OCI-LY7 (cell line): Measurements from ENCODE around the gene ARRDC1.

Experiments
- EZH2phosphoT487 ChIP-seq: fragments of 200-600 bp; sonication (generic); IDR thresholded peaks from 2 replicates; pipeline ENCODE4 v1.6.1; 2018; ENCODE audit warnings: low read depth, borderline replicate concordance, mild to moderate bottlenecking, mixed run types, antibody characterized with exemption, low read length, moderate library complexity, mixed read lengths
- TF ChIP-seq, protein P1 (sequence below): fragments of 200-600 bp; sonication (generic); conservative IDR thresholded peaks from 2 replicates; pipeline ENCODE4 v1.5.1; 2014; ENCODE audit warnings: mild to moderate bottlenecking, antibody characterized with exemption, low read length, moderate library complexity, mixed read lengths

DNA sequence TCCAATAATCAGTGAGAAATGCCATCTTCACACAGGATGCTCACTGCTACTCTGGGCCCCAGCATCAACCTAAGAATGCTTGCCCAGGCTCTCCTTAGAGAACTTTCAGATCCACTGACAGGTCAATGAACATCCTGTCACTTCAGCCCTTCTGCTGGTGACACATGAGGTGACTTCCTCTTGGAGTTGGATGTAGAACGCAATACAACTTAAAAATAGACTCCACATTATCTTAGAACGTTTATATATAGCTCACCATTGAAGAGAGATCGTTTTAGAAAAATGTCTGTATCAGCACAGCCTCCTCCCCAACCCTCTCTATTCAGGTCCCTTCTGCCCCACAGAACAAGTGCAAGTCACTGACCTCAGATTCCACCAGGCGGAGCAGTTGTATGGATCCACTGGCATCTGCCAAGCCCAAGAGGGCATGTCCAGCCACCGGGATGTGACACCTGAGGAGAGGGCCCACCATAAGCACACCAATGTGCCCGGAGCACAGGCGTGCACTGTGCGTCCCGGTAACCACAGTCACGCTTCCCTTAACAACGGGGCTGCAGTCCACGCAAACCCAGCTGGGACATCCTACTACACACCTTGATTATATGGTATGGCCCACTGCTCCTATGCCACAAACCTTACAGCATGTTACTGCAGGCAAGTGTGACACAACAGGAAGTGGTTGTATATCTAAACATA is 29.6 kb upstream of the ARRDC1 start:
- TF ChIP-seq, protein P1, sequence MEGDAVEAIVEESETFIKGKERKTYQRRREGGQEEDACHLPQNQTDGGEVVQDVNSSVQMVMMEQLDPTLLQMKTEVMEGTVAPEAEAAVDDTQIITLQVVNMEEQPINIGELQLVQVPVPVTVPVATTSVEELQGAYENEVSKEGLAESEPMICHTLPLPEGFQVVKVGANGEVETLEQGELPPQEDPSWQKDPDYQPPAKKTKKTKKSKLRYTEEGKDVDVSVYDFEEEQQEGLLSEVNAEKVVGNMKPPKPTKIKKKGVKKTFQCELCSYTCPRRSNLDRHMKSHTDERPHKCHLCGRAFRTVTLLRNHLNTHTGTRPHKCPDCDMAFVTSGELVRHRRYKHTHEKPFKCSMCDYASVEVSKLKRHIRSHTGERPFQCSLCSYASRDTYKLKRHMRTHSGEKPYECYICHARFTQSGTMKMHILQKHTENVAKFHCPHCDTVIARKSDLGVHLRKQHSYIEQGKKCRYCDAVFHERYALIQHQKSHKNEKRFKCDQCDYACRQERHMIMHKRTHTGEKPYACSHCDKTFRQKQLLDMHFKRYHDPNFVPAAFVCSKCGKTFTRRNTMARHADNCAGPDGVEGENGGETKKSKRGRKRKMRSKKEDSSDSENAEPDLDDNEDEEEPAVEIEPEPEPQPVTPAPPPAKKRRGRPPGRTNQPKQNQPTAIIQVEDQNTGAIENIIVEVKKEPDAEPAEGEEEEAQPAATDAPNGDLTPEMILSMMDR = peak; percentile 76
- TF ChIP-seq EZH2phosphoT487 = no peak
